GM03348 (cell line): ENCODE data around the gene ZC3H18.

Experiments used
- DNase-seq: peaks from one replicate; pipeline ENCODE4 v3.0.0; 2012; ENCODE audit warnings: low spot score

ZC3H18 gene

GRCh38 chr16:88569985-88570690 lies at the start of gene ZC3H18:
TSS of gene ZC3H18 (plus strand) at chr16:88570403. CDS start at chr16:88577124, 6,721 bp downstream.
- DNase-seq: peak; percentile 100

- no peak for DNase-seq
Observed at GRCh38 chr16:88521674-88522073, 48.5 kb upstream of the ZC3H18 start.

- DNase-seq: no peak
Observed at GRCh38 chr16:88522276-88522949, 47.8 kb upstream of the ZC3H18 start.

GRCh38 chr16:88523309-88524161 lies 46.7 kb upstream of the ZC3H18 start:
- DNase-seq: no peak

- no peak for DNase-seq
Observed at GRCh38 chr16:88524274-88524972, 45.8 kb upstream of the ZC3H18 start.

- no peak for DNase-seq
Observed at GRCh38 chr16:88524973-88525662, 45.1 kb upstream of the ZC3H18 start.

GRCh38 chr16:88525663-88525990 lies 44.6 kb upstream of the ZC3H18 start:
- DNase-seq: no peak

- DNase-seq: no peak
Observed at GRCh38 chr16:88526008-88526905, 43.9 kb upstream of the ZC3H18 start.

- no peak for DNase-seq
Observed at GRCh38 chr16:88526906-88527185, 43.4 kb upstream of the ZC3H18 start.

- peak; percentile 87 for DNase-seq
Observed at GRCh38 chr16:88527186-88527936, 42.8 kb upstream of the ZC3H18 start.

GRCh38 chr16:88527937-88528743 lies 42.1 kb upstream of the ZC3H18 start:
- no peak for DNase-seq

GRCh38 chr16:88528902-88529318 lies 41.3 kb upstream of the ZC3H18 start:
- no peak for DNase-seq

GRCh38 chr16:88529596-88529995 lies 40.6 kb upstream of the ZC3H18 start:
- DNase-seq: no peak

- no peak for DNase-seq
Observed at GRCh38 chr16:88530051-88530857, 39.9 kb upstream of the ZC3H18 start.

- no peak for DNase-seq
Observed at GRCh38 chr16:88530858-88531203, 39.4 kb upstream of the ZC3H18 start.

GRCh38 chr16:88531346-88531745 lies 38.9 kb upstream of the ZC3H18 start:
- no peak for DNase-seq

- no peak for DNase-seq
Observed at GRCh38 chr16:88531931-88532433, 38.2 kb upstream of the ZC3H18 start.
